Activated CD4-positive, alpha-beta T cell treated with anti-CD3 and anti-CD28 coated beads for 1 hour (primary cell): ENCODE data around the gene ADM5.
"Not testable (repeated sequence)": the region's sequence is repeated elsewhere in the genome, so short reads cannot be mapped to it uniquely, and the experiment has no call there.

Source experiments
- DNase-seq: peaks from one replicate; pipeline ENCODE4 v3.0.0-alpha.2; 2020

Gene ADM5

GRCh38 chr19:49704888-49705642 lies 15.7 kb downstream of the ADM5 start:
- no peak for DNase-seq

GRCh38 chr19:49705919-49706318 lies 16.5 kb downstream of the ADM5 start:
- DNase-seq: no peak

- no peak for DNase-seq
Observed at GRCh38 chr19:49710372-49710951, 21.1 kb downstream of the ADM5 start.

- no peak for DNase-seq
Observed at GRCh38 chr19:49712397-49712859, 23.0 kb downstream of the ADM5 start.

GRCh38 chr19:49713236-49713845 lies 23.9 kb downstream of the ADM5 start:
- no peak for DNase-seq

- no peak for DNase-seq
Observed at GRCh38 chr19:49716154-49716553, 26.8 kb downstream of the ADM5 start.

- no peak for DNase-seq
Observed at GRCh38 chr19:49718511-49718910, 29.1 kb downstream of the ADM5 start.

GRCh38 chr19:49718991-49719390 lies 29.6 kb downstream of the ADM5 start:
- DNase-seq: no peak

GRCh38 chr19:49719420-49719819 lies 30.0 kb downstream of the ADM5 start:
- not testable (repeated sequence) for DNase-seq

- DNase-seq: no peak
Observed at GRCh38 chr19:49727217-49728030, 38.0 kb downstream of the ADM5 start.

GRCh38 chr19:49730166-49730565 lies 40.8 kb downstream of the ADM5 start:
- DNase-seq: no peak

GRCh38 chr19:49738268-49738667 lies 48.9 kb downstream of the ADM5 start:
- DNase-seq: no peak

- no peak for DNase-seq
Observed at GRCh38 chr19:49739098-49739497, 49.7 kb downstream of the ADM5 start.

GRCh38 chr19:49739933-49740332 lies 50.5 kb downstream of the ADM5 start:
- DNase-seq: no peak
